Effector memory CD8-positive, alpha-beta T cell (primary cell): ENCODE data around the gene GPRC5D.

Source experiments
- ATAC-seq: fragments of 150-1000 bp; cut with Tn5 transposase; replicated peaks from 2 replicates; pipeline ENCODE4 v1.10.0; 2021; ENCODE audit warnings: mild to moderate bottlenecking, moderate library complexity
- DNase-seq, 3 experiments: peaks; one replicate each; pipeline ENCODE4 v3.0.0; 2021
- H3K27ac Mint-ChIP-seq, 2 donors: one replicate each; pipeline ENCODE4 v1.8.0; 2022; ENCODE audit warnings: mild to moderate bottlenecking in 2 of 2, mixed read lengths in 2 of 2, moderate library complexity in 2 of 2
- H3K27me3 Mint-ChIP-seq, 2 donors: one replicate each; pipeline ENCODE4 v1.8.0; 2022; ENCODE audit warnings: mixed read lengths in 2 of 2
- H3K36me3 Mint-ChIP-seq: one replicate; pipeline ENCODE4 v1.8.0; 2022; ENCODE audit warnings: mild to moderate bottlenecking, moderate library complexity, mixed read lengths; ENCODE audit not compliant: insufficient read depth
- H3K4me1 Mint-ChIP-seq, 2 donors: one replicate each; pipeline ENCODE4 v1.8.0; 2022; ENCODE audit warnings: low read depth in 2 of 2, mixed read lengths in 2 of 2
- H3K4me3 Mint-ChIP-seq, 2 donors: one replicate each; pipeline ENCODE4 v1.8.0; 2022; ENCODE audit warnings: mild to moderate bottlenecking in 2 of 2, mixed read lengths in 2 of 2, moderate library complexity in 2 of 2
- H3K9me3 Mint-ChIP-seq, 2 donors: one replicate each; pipeline ENCODE4 v1.8.0; 2022; ENCODE audit warnings: mixed read lengths in 2 of 2

The GPRC5D gene

GRCh38 chr12:12973019-12973418, 21.0 kb upstream of the GPRC5D start:
- ATAC-seq (no peak), DNase-seq (no peak)
- H3K27ac Mint-ChIP-seq = no peak overlapping the region
- H3K4me3 Mint-ChIP-seq = no peak overlapping the region
- no peaks in the 10 kb centered on the region for H3K4me1 Mint-ChIP-seq
- H3K27me3 Mint-ChIP-seq = no peaks in the 10 kb centered on the region
- peaks cover 0 to 7% of the 10 kb centered on the region in 2 donors for H3K9me3 Mint-ChIP-seq
- no peaks in the 10 kb centered on the region for H3K36me3 Mint-ChIP-seq

- ATAC-seq = no peak
- Mint-ChIP-seq H3K36me3 (no peaks in the 10 kb centered on the region), H3K4me1 (peaks cover 4 to 5% of the 10 kb centered on the region in 2 donors), H3K9me3 (no peaks in the 10 kb centered on the region), H3K4me3 (no peak overlapping the region), H3K27ac (no peak overlapping the region), H3K27me3 (peaks cover 0 to 12% of the 10 kb centered on the region in 2 donors)
- DNase-seq = no peak
These were observed 13.9 kb upstream of the GPRC5D start for GRCh38 chr12:12965836-12966235.

GRCh38 chr12:12964255-12964654, 12.3 kb upstream of the GPRC5D start:
- no peak for DNase-seq
- no peaks in the 10 kb centered on the region for H3K9me3 Mint-ChIP-seq
- no peak for ATAC-seq
- no peaks in the 10 kb centered on the region for H3K36me3 Mint-ChIP-seq
- peaks cover 4 to 5% of the 10 kb centered on the region in 2 donors for H3K4me1 Mint-ChIP-seq
- no peak overlapping the region for H3K4me3 Mint-ChIP-seq
- H3K27ac Mint-ChIP-seq = no peak overlapping the region
- peaks cover under 1 to 12% of the 10 kb centered on the region in 2 donors for H3K27me3 Mint-ChIP-seq

GRCh38 chr12:12960639-12961209, 8.8 kb upstream of the GPRC5D start:
- H3K27ac Mint-ChIP-seq = no peak overlapping the region
- no peaks in the 10 kb centered on the region for H3K36me3 Mint-ChIP-seq
- peaks cover 4 to 5% of the 10 kb centered on the region in 2 donors for H3K4me1 Mint-ChIP-seq
- ATAC-seq (no peak), DNase-seq (no peak)
- H3K27me3 Mint-ChIP-seq = peaks cover 12 to 18% of the 10 kb centered on the region in 2 donors
- H3K4me3 Mint-ChIP-seq = no peak overlapping the region
- H3K9me3 Mint-ChIP-seq = no peaks in the 10 kb centered on the region

GRCh38 chr12:12958886-12959285, 6.9 kb upstream of the GPRC5D start:
- H3K36me3 Mint-ChIP-seq = no peaks in the 10 kb centered on the region
- peaks cover 12 to 14% of the 10 kb centered on the region in 2 donors for H3K27me3 Mint-ChIP-seq
- no peak overlapping the region for H3K27ac Mint-ChIP-seq
- H3K4me1 Mint-ChIP-seq = no peaks in the 10 kb centered on the region
- DNase-seq (no peak), ATAC-seq (no peak)
- H3K9me3 Mint-ChIP-seq = no peaks in the 10 kb centered on the region
- H3K4me3 Mint-ChIP-seq = no peak overlapping the region

GRCh38 chr12:12954878-12955625, 3.1 kb upstream of the GPRC5D start:
- H3K4me1 Mint-ChIP-seq = no peaks in the 10 kb centered on the region
- H3K9me3 Mint-ChIP-seq = no peaks in the 10 kb centered on the region
- H3K27ac Mint-ChIP-seq = no peak overlapping the region
- no peak for ATAC-seq
- DNase-seq = no peak
- no peak overlapping the region for H3K4me3 Mint-ChIP-seq
- peaks cover 15 to 21% of the 10 kb centered on the region in 2 donors for H3K27me3 Mint-ChIP-seq
- no peaks in the 10 kb centered on the region for H3K36me3 Mint-ChIP-seq

GRCh38 chr12:12954356-12954755, 2.4 kb upstream of the GPRC5D start:
- peaks cover 21 to 22% of the 10 kb centered on the region in 2 donors for H3K27me3 Mint-ChIP-seq
- ATAC-seq (no peak), DNase-seq (no peak)
- no peaks in the 10 kb centered on the region for H3K9me3 Mint-ChIP-seq
- no peaks in the 10 kb centered on the region for H3K4me1 Mint-ChIP-seq
- H3K27ac Mint-ChIP-seq = no peak overlapping the region
- no peaks in the 10 kb centered on the region for H3K36me3 Mint-ChIP-seq
- H3K4me3 Mint-ChIP-seq = no peak overlapping the region

GRCh38 chr12:12951504-12951903, 466 bp downstream of the GPRC5D start:
- DNase-seq (no peak), ATAC-seq (no peak)
- Mint-ChIP-seq H3K4me1 (no peaks in the 10 kb centered on the region), H3K27me3 (peaks cover 14 to 22% of the 10 kb centered on the region in 2 donors), H3K27ac (no peak overlapping the region), H3K4me3 (no peak overlapping the region), H3K36me3 (no peaks in the 10 kb centered on the region), H3K9me3 (no peaks in the 10 kb centered on the region)

GRCh38 chr12:12947902-12948301, 4.1 kb downstream of the GPRC5D start:
- ATAC-seq (no peak), DNase-seq (no peak)
- no peaks in the 10 kb centered on the region for H3K4me1 Mint-ChIP-seq
- no peaks in the 10 kb centered on the region for H3K36me3 Mint-ChIP-seq
- no peaks in the 10 kb centered on the region for H3K9me3 Mint-ChIP-seq
- H3K27me3 Mint-ChIP-seq = peaks cover 4 to 16% of the 10 kb centered on the region in 2 donors
- H3K27ac Mint-ChIP-seq = no peak overlapping the region
- H3K4me3 Mint-ChIP-seq = no peak overlapping the region

GRCh38 chr12:12946686-12947355, 5.1 kb downstream of the GPRC5D start:
- H3K27ac Mint-ChIP-seq = no peak overlapping the region
- ATAC-seq = no peak
- peaks cover 4 to 16% of the 10 kb centered on the region in 2 donors for H3K27me3 Mint-ChIP-seq

GRCh38 chr12:12945591-12945990, 6.4 kb downstream of the GPRC5D start:
- Mint-ChIP-seq H3K4me3 (no peak overlapping the region), H3K27ac (no peak overlapping the region), H3K9me3 (no peaks in the 10 kb centered on the region), H3K27me3 (peaks cover 4 to 16% of the 10 kb centered on the region in 2 donors), H3K36me3 (no peaks in the 10 kb centered on the region), H3K4me1 (no peaks in the 10 kb centered on the region)
- ATAC-seq = no peak
- no peak for DNase-seq

More at GRCh38 chr12:12946686-12947355, 5.1 kb downstream of the GPRC5D start:
- H3K36me3 Mint-ChIP-seq = no peaks in the 10 kb centered on the region
- H3K4me1 Mint-ChIP-seq = no peaks in the 10 kb centered on the region
- H3K9me3 Mint-ChIP-seq = no peaks in the 10 kb centered on the region
- no peak overlapping the region for H3K4me3 Mint-ChIP-seq
- no peak for DNase-seq

- no peak overlapping the region for H3K4me3 Mint-ChIP-seq
- H3K36me3 Mint-ChIP-seq = no peaks in the 10 kb centered on the region
- peaks cover under 1 to 7% of the 10 kb centered on the region in 2 donors for H3K27me3 Mint-ChIP-seq
- DNase-seq (no peak), ATAC-seq (no peak)
- no peaks in the 10 kb centered on the region for H3K9me3 Mint-ChIP-seq
- no peaks in the 10 kb centered on the region for H3K4me1 Mint-ChIP-seq
- no peak overlapping the region for H3K27ac Mint-ChIP-seq
These were observed 8.2 kb downstream of the GPRC5D start for GRCh38 chr12:12943586-12944260.

- Mint-ChIP-seq H3K27ac (no peak overlapping the region), H3K4me1 (no peaks in the 10 kb centered on the region), H3K27me3 (peaks cover 7 to 10% of the 10 kb centered on the region in 2 donors), H3K4me3 (no peak overlapping the region), H3K9me3 (no peaks in the 10 kb centered on the region), H3K36me3 (no peaks in the 10 kb centered on the region)
- DNase-seq (no peak), ATAC-seq (no peak)
These were observed 10.3 kb downstream of the GPRC5D start for GRCh38 chr12:12941450-12942350.
